Activated T-helper 2 cell treated with anti-CD3 and anti-CD28 coated beads, Interferon-gamma antibody, Interleukin-2, Interleukin-4, amounts not matched to agents 10 μg/mL and 5 μg/mL and 100 μg/mL, durations not matched to agents 14 hours and 24 hours and 36 hours (primary cell): Measurements from ENCODE around the gene LPAR3. TPM values are rescaled to one million over a fixed set of nuclear protein-coding genes. Genes with fewer than 3 reads are reported as not detected.
"Not testable (repeated sequence)": the region's sequence is repeated elsewhere in the genome, so short reads cannot be mapped to it uniquely, and the experiment has no call there.

ENCODE experiments used
- DNase-seq: peaks from one replicate; pipeline ENCODE4 v3.0.0; 2021; ENCODE audit warnings: low spot score
- H3K27ac Mint-ChIP-seq: one replicate; pipeline ENCODE4 v1.8.0; 2021; ENCODE audit warnings: mixed read lengths
- H3K27me3 Mint-ChIP-seq: one replicate; pipeline ENCODE4 v1.8.0; 2021; ENCODE audit warnings: low read depth, mixed read lengths
- H3K36me3 Mint-ChIP-seq: one replicate; pipeline ENCODE4 v1.8.0; 2021; ENCODE audit warnings: low read depth, mixed read lengths
- H3K4me1 Mint-ChIP-seq: one replicate; pipeline ENCODE4 v1.8.0; 2021; ENCODE audit warnings: low read depth, mixed read lengths
- H3K4me3 Mint-ChIP-seq: one replicate; pipeline ENCODE4 v1.8.0; 2021; ENCODE audit warnings: low read depth, mild to moderate bottlenecking, moderate library complexity, mixed read lengths
- H3K9me3 Mint-ChIP-seq: one replicate; pipeline ENCODE4 v1.8.0; 2021; ENCODE audit warnings: mixed read lengths
- intact Hi-C: fragments of 100-400 bp; cut with micrococcal nuclease; formaldehyde crosslinking; loops from one replicate; pipeline ENCODE4 v1.15.1; 2023
- total RNA-seq: library from RNA; stranded (reverse); gene quantifications from 2 replicates; pipeline ENCODE4 v1.2.3, GENCODE V29; 2022

The LPAR3 gene
- total RNA-seq, 1 donor from 2014 or later, result not detected

- no peak overlapping the region for H3K4me3 Mint-ChIP-seq
- peaks cover 5% of the 10 kb centered on the region for H3K4me1 Mint-ChIP-seq
- no peaks in the 10 kb centered on the region for H3K36me3 Mint-ChIP-seq
- H3K9me3 Mint-ChIP-seq, result no peaks in the 10 kb centered on the region
- H3K27ac Mint-ChIP-seq, result no peak overlapping the region
- intact Hi-C loops, result no loop called here
- no peak for DNase-seq
- peaks cover 8% of the 10 kb centered on the region for H3K27me3 Mint-ChIP-seq
These were observed 27.2 kb upstream of the LPAR3 start for GRCh38 chr1:84920159-84920558.

- no peak for DNase-seq
- Mint-ChIP-seq H3K9me3 (no peaks in the 10 kb centered on the region), H3K36me3 (no peaks in the 10 kb centered on the region), H3K27ac (no peak overlapping the region), H3K4me1 (peaks cover 5% of the 10 kb centered on the region), H3K4me3 (no peak overlapping the region), H3K27me3 (peaks cover 8% of the 10 kb centered on the region)
- intact Hi-C loops, result no loop called here
These were observed 26.5 kb upstream of the LPAR3 start for GRCh38 chr1:84919461-84919970.

DNA sequence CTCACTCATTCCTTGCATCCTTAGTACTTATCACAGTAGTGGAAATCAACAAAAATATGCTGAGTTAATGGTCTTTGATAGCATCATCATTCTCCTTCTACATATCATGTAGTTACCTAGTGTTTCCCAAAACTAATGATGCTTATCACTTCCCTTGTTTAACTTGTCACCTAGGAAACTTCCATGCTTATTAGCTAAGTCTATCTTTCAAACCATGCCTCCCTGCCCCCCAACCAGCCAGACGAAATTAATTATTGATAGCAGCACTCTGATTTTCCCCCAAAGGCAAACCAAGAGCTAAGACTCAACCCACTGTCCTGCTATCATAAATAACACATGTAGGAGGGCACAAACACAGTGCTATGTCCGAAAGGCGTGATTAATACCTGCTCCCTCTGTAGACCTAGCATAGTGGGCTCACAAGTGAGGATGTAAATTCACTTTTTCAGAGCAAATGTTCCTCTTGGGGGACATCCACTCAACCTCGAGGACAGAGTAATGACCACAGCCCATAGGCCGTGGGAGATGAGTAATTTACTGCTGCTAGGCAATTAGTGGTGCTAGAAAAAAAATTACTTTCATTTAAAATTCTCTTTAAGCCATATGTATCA lies 25.8 kb upstream of the LPAR3 start:
- no peaks in the 10 kb centered on the region for H3K36me3 Mint-ChIP-seq
- H3K27me3 Mint-ChIP-seq, result peaks cover 8% of the 10 kb centered on the region
- H3K27ac Mint-ChIP-seq, result no peak overlapping the region
- no peaks in the 10 kb centered on the region for H3K9me3 Mint-ChIP-seq
- DNase-seq, result no peak
- intact Hi-C loops, result no loop called here
- peaks cover 5% of the 10 kb centered on the region for H3K4me1 Mint-ChIP-seq
- H3K4me3 Mint-ChIP-seq, result no peak overlapping the region

- intact Hi-C loops, result no loop called here
- H3K36me3 Mint-ChIP-seq, result no peaks in the 10 kb centered on the region
- peaks cover 5% of the 10 kb centered on the region for H3K4me1 Mint-ChIP-seq
- no peaks in the 10 kb centered on the region for H3K9me3 Mint-ChIP-seq
- no peak for DNase-seq
- H3K4me3 Mint-ChIP-seq, result no peak overlapping the region
- H3K27ac Mint-ChIP-seq, result no peak overlapping the region
- peaks cover 8% of the 10 kb centered on the region for H3K27me3 Mint-ChIP-seq
These were observed 23.9 kb upstream of the LPAR3 start for GRCh38 chr1:84916897-84917296.

DNA sequence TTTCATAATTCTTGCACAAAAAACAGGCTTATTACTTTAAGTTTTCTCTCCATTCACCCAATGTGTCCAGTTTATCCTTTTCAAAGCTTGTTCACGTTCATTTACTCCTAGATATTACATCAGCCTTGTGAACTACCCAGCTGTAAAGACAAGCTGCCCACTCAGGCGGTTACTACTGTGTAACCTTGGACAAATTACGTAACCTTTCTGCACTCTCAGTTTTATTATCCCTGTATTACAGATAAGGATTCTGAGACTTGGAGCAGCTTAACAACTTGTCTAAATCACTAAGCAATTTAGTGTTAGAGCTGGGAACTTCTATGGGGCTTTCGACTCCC lies 20.5 kb upstream of the LPAR3 start:
- H3K27me3 Mint-ChIP-seq, result peaks cover 25% of the 10 kb centered on the region
- H3K9me3 Mint-ChIP-seq, result no peaks in the 10 kb centered on the region
- peaks cover 11% of the 10 kb centered on the region for H3K4me1 Mint-ChIP-seq
- H3K4me3 Mint-ChIP-seq, result no peak overlapping the region
- DNase-seq, result no peak
- H3K36me3 Mint-ChIP-seq, result no peaks in the 10 kb centered on the region
- no peak overlapping the region for H3K27ac Mint-ChIP-seq
- intact Hi-C loops, result no loop called here

GRCh38 chr1:84912726-84913554 lies 19.9 kb upstream of the LPAR3 start:
- intact Hi-C loops, result no loop called here

GRCh38 chr1:84908746-84909464 lies 15.9 kb upstream of the LPAR3 start:
- H3K27me3 Mint-ChIP-seq, result peaks cover 39% of the 10 kb centered on the region
- H3K4me3 Mint-ChIP-seq, H3K27ac Mint-ChIP-seq, intact Hi-C loops, DNase-seq, H3K36me3 Mint-ChIP-seq, H3K9me3 Mint-ChIP-seq, H3K4me1 Mint-ChIP-seq: not testable (repeated sequence)

More at GRCh38 chr1:84912726-84913554, 19.9 kb upstream of the LPAR3 start:
- H3K27ac Mint-ChIP-seq, result no peak overlapping the region
- DNase-seq, result no peak
- no peak overlapping the region for H3K4me3 Mint-ChIP-seq
- no peaks in the 10 kb centered on the region for H3K36me3 Mint-ChIP-seq
- H3K4me1 Mint-ChIP-seq, result peaks cover 11% of the 10 kb centered on the region
- no peaks in the 10 kb centered on the region for H3K9me3 Mint-ChIP-seq
- H3K27me3 Mint-ChIP-seq, result peaks cover 23% of the 10 kb centered on the region

GRCh38 chr1:84907095-84907827 lies 14.3 kb upstream of the LPAR3 start:
- Mint-ChIP-seq H3K27ac (no peak overlapping the region), H3K4me3 (no peak overlapping the region), H3K9me3 (peaks cover 2% of the 10 kb centered on the region), H3K36me3 (no peaks in the 10 kb centered on the region), H3K4me1 (peaks cover 10% of the 10 kb centered on the region), H3K27me3 (peaks cover 39% of the 10 kb centered on the region)
- DNase-seq, result no peak
- intact Hi-C loops, result no loop called here

DNA sequence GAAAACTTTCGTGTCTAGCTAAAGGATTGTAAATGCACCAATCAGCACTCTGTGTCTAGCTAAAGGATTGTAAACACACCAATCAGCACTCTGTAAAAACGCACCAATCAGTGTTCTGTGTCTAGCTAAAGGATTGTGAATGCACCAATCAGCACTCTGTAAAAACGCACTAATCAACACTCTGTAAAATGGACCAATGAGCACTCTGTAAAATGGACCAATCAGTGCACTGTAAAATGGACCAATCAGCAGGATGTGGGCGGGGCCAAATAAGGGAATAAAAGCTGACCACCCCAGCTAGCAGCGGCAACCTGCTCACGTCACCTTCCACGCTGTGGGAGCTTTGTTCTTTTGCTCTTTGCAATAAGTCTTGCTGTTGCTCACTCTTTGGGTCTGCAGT lies 9.7 kb upstream of the LPAR3 start:
- H3K4me1 Mint-ChIP-seq, H3K4me3 Mint-ChIP-seq, H3K9me3 Mint-ChIP-seq, H3K36me3 Mint-ChIP-seq, H3K27ac Mint-ChIP-seq, DNase-seq, intact Hi-C loops: not testable (repeated sequence)
- peaks cover 23% of the 10 kb centered on the region for H3K27me3 Mint-ChIP-seq

DNA sequence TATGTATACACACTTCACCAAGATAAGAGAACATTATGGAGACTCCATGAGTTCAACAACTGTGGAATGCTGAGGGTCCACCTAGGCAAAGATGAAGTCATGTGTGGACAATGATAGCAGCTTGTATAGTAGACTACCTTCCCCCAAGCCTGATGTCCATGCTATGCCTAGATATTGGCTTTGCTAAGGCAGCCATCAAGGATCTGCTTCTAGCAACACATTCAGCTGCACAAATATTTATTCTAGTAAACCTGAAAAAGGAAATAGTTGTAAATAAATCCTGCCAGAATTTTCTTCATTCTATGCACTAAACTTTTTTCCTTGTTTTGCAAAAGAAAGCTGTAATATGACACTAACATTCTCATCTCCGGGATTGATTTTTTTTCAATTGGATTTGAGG lies 7.0 kb upstream of the LPAR3 start:
- H3K27me3 Mint-ChIP-seq, result peaks cover 25% of the 10 kb centered on the region
- peaks cover 3% of the 10 kb centered on the region for H3K4me1 Mint-ChIP-seq
- H3K36me3 Mint-ChIP-seq, result no peaks in the 10 kb centered on the region
- H3K4me3 Mint-ChIP-seq, result no peak overlapping the region
- no peak overlapping the region for H3K27ac Mint-ChIP-seq
- intact Hi-C loops, result no loop called here
- DNase-seq, result no peak
- H3K9me3 Mint-ChIP-seq, result peaks cover 5% of the 10 kb centered on the region

DNA sequence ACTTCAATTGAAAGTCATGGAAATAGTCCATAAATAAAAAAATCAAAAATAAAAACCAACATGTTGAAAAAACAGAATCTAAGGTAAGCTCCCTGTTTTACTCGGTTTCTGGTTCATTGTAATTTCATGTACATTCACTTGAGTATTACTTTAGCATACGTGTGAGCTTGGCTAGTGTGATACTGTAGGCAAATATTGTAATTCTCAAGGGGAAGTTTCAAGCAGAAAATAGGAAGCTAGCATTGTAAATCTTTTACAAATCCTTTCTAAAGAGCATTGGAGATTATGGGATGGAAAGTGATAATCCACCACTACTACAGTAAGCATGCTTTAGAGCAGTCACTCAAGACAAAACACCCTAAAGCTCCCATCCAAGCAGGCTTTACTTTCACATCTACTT lies 3.3 kb upstream of the LPAR3 start:
- Mint-ChIP-seq H3K27ac (no peak overlapping the region), H3K9me3 (no peaks in the 10 kb centered on the region), H3K4me3 (no peak overlapping the region), H3K4me1 (peaks cover 2% of the 10 kb centered on the region), H3K36me3 (no peaks in the 10 kb centered on the region), H3K27me3 (peaks cover 47% of the 10 kb centered on the region)
- intact Hi-C loops, result no loop called here
- no peak for DNase-seq

DNA sequence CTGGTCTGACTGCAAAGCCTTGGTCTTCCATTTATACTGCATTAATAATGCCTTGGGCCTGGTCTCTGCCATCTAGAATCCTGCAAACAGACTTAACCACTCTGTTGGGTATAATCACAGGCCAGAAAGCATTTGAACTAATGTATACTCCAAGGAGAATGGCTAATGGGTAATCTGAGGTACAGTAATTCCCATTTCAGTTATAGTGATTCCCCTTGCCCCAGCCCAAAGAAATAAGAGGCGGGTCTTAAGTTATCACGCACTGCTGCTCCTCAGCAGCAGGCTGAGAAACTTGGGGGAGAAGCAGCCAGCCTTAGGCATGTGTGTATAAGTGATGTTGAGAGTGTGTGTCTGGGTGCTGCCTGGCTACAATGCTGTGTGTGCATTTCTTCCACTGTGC lies 2.4 kb downstream of the LPAR3 start:
- H3K27ac Mint-ChIP-seq, result no peak overlapping the region
- H3K27me3 Mint-ChIP-seq, result peaks cover 51% of the 10 kb centered on the region
- no peaks in the 10 kb centered on the region for H3K9me3 Mint-ChIP-seq
- peaks cover 6% of the 10 kb centered on the region for H3K4me1 Mint-ChIP-seq
- intact Hi-C loops, result no loop called here
- DNase-seq, result no peak
- H3K36me3 Mint-ChIP-seq, result no peaks in the 10 kb centered on the region
- H3K4me3 Mint-ChIP-seq, result no peak overlapping the region
